Chondrocyte (in vitro differentiated cells): ENCODE measurements around the gene EMILIN2. TPM values are rescaled to one million over a fixed set of nuclear protein-coding genes. Genes with fewer than 3 reads are reported as not detected.

Experiments
- DNase-seq: peaks from one replicate; pipeline ENCODE4 v3.0.0; 2021; ENCODE audit warnings: mixed read lengths, low spot score
- H3K27ac Mint-ChIP-seq: one replicate; pipeline ENCODE4 v1.8.0; 2021; ENCODE audit warnings: mild to moderate bottlenecking, moderate library complexity, mixed read lengths; ENCODE audit not compliant: unreplicated experiment
- H3K27me3 Mint-ChIP-seq: 2 replicates; pipeline ENCODE4 v1.8.0; 2021; ENCODE audit warnings: low read depth, mixed read lengths
- H3K36me3 Mint-ChIP-seq: 2 replicates; pipeline ENCODE4 v1.8.0; 2021; ENCODE audit warnings: low read depth, mixed read lengths
- H3K4me1 Mint-ChIP-seq: 2 replicates; pipeline ENCODE4 v1.8.0; 2021; ENCODE audit warnings: low read depth, mild to moderate bottlenecking, mixed read lengths
- H3K4me3 Mint-ChIP-seq: one replicate; pipeline ENCODE4 v1.8.0; 2021; ENCODE audit warnings: mild to moderate bottlenecking, moderate library complexity, mixed read lengths; ENCODE audit not compliant: unreplicated experiment
- H3K9me3 Mint-ChIP-seq: 2 replicates; pipeline ENCODE4 v1.8.0; 2021; ENCODE audit warnings: low read depth, mixed read lengths
- total RNA-seq: library from RNA; stranded (reverse); gene quantifications from 3 replicates; pipeline ENCODE4 v1.2.1, GENCODE V29; 2021
- TF ChIP-seq, protein P1 (sequence below): fragments of 200-600 bp; sonication (generic); IDR thresholded peaks from 2 replicates; pipeline ENCODE4 v1.5.0; 2021; ENCODE audit warnings: antibody characterized with exemption, mild to moderate bottlenecking, moderate library complexity

The EMILIN2 gene
- total RNA-seq, 1 donor from 2014 or later: 9.9 TPM

DNA sequence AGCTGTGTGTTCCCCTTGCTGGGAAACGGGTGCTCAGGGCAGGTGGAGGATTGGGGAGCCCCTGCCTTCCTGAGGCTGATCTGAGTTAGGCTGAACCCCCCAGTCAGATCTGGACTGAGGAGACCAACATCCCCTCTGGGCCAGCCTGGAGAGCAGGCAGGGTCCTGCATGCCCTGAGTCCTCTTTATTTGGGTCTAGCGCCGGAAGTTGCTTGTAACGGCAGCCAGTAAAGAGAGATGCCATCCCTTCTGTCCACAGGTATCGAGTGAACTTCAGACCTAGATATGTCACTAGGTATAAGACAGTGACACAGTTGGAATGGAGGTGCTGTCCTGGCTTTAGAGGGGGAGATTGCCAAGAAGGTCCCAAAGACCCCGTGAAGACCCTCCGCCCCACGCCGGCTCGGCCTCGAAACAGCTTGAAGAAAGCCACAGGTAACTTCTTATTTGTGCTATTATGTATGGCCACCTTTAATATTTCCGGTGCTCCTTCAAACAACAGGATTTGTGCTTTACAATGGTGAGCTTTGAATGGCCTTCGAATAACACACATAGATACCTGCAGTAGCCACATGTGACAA lies 38.0 kb downstream of the EMILIN2 start:
- Mint-ChIP-seq H3K4me1 (peaks cover 22% of the 10 kb centered on the region), H3K9me3 (peaks cover 12% of the 10 kb centered on the region), H3K4me3 (no peak overlapping the region), H3K27ac (no peak overlapping the region), H3K27me3 (peaks cover 3% of the 10 kb centered on the region), H3K36me3 (peaks cover 6% of the 10 kb centered on the region)
- TF ChIP-seq, protein P1, sequence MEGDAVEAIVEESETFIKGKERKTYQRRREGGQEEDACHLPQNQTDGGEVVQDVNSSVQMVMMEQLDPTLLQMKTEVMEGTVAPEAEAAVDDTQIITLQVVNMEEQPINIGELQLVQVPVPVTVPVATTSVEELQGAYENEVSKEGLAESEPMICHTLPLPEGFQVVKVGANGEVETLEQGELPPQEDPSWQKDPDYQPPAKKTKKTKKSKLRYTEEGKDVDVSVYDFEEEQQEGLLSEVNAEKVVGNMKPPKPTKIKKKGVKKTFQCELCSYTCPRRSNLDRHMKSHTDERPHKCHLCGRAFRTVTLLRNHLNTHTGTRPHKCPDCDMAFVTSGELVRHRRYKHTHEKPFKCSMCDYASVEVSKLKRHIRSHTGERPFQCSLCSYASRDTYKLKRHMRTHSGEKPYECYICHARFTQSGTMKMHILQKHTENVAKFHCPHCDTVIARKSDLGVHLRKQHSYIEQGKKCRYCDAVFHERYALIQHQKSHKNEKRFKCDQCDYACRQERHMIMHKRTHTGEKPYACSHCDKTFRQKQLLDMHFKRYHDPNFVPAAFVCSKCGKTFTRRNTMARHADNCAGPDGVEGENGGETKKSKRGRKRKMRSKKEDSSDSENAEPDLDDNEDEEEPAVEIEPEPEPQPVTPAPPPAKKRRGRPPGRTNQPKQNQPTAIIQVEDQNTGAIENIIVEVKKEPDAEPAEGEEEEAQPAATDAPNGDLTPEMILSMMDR: no peak
- DNase-seq: no peak

DNA sequence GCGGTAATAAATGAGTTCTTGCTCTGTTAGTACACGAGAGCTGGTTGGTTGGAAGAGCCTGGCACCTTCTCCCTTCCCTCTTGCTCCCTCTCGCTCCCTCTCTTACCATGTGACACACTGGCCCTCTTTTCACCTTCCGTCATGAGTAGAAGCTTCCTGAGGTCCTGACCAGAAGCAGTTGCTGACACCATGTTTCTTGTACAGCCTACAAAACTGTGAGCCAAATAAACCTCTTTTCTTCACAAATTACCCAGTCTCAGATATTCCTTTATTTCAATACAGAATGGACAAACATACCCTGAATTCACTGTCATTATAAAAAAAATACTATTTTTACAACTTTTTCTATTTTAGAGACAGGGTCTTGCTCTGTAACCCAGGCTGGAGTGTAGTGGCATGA lies 40.7 kb downstream of the EMILIN2 start:
- Mint-ChIP-seq H3K27me3 (peaks cover 3% of the 10 kb centered on the region), H3K9me3 (peaks cover 16% of the 10 kb centered on the region), H3K27ac (no peak overlapping the region), H3K4me1 (peaks cover 20% of the 10 kb centered on the region), H3K4me3 (no peak overlapping the region), H3K36me3 (peaks cover 9% of the 10 kb centered on the region)
- DNase-seq: no peak
- TF ChIP-seq, protein P1: no peak

DNA sequence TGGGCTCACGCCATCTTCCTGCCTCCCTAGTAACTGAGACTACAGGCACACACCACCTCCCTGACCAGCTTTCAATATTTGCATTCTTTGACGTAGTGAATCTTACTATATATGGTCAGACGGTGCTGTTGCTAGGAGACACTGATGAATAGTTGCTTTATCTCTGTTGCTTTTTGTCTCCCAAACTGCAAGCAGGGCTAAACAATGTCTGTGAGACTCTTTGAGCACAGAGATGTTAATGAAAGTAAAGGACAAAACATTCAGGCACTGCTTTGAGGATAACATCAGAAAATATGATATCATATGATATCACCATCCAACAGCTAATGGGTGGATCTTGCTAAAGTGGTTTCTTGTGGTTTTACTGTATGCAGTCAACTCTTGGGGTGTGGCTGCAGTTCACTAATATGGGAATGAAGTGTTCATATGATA lies 43.0 kb downstream of the EMILIN2 start:
- Mint-ChIP-seq H3K9me3 (peaks cover 16% of the 10 kb centered on the region), H3K4me1 (peaks cover 32% of the 10 kb centered on the region), H3K4me3 (no peak overlapping the region), H3K27me3 (peaks cover 3% of the 10 kb centered on the region), H3K36me3 (peaks cover 9% of the 10 kb centered on the region), H3K27ac (no peak overlapping the region)
- no peak for DNase-seq
- TF ChIP-seq, protein P1: no peak

DNA sequence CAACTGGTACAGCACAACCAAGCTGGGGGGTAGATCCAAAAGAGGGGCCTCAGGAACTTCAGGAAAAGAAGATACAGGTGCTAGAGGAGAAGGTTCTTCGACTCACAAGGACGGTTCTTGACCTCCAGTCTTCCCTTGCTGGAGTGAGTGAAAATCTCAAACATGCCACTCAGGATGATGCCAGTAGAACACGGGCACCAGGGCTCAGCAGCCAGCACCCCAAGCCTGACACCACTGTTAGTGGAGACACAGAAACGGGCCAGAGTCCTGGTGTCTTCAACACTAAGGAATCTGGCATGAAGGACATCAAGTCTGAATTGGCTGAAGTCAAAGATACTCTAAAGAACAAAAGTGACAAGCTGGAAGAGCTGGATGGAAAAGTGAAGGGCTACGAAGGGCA lies 43.8 kb downstream of the EMILIN2 start:
- Mint-ChIP-seq H3K9me3 (peaks cover 21% of the 10 kb centered on the region), H3K4me3 (no peak overlapping the region), H3K36me3 (peaks cover 9% of the 10 kb centered on the region), H3K4me1 (peaks cover 32% of the 10 kb centered on the region), H3K27me3 (peaks cover 3% of the 10 kb centered on the region), H3K27ac (no peak overlapping the region)
- TF ChIP-seq, protein P1: no peak
- no peak for DNase-seq

DNA sequence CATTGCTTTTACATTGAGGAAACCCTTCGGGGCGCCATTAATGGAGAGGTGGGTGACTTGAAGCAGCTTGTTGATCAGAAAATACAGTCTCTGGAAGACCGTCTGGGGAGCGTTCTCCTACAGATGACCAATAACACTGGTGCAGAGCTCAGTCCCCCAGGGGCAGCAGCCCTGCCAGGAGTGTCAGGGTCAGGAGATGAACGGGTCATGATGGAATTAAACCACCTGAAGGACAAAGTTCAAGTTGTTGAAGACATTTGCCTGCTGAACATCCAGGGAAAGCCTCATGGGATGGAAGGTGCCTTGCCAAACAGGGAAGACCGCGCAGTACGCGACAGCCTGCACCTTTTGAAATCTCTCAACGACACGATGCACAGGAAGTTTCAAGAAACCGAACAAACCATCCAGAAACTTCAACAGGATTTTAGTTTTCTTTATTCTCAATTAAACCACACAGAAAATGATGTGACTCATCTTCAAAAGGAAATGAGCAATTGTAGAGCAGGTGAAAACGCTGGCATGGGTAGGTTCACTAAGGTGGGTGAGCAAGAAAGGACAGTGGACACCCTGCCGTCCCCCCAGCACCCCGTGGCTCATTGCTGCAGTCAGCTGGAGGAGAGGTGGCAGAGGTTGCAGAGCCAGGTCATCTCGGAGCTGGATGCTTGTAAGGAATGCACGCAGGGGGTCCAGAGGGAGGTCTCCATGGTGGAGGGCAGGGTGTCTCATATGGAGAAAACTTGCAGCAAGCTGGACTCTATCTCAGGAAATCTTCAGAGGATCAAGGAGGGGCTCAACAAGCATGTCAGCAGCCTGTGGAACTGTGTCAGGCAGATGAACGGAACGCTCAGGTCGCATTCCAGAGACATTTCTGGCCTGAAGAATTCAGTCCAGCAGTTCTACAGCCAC lies 45.0 kb downstream of the EMILIN2 start:
- Mint-ChIP-seq H3K27me3 (peaks cover under 1% of the 10 kb centered on the region), H3K4me3 (no peak overlapping the region), H3K27ac (peak overlapping the region; percentile 36), H3K9me3 (peaks cover 16% of the 10 kb centered on the region), H3K4me1 (peaks cover 32% of the 10 kb centered on the region), H3K36me3 (peaks cover 4% of the 10 kb centered on the region)
- no peak for DNase-seq
- TF ChIP-seq, protein P1: no peak
